Neural progenitor cell (in vitro differentiated cells): ENCODE measurements around the gene ESRRB. TPM values are rescaled to one million over a fixed set of nuclear protein-coding genes. Genes with fewer than 3 reads are reported as not detected.

Experiments
- DNase-seq: peaks from one replicate; pipeline ENCODE4 v3.0.0-alpha.2; 2016; ENCODE audit warnings: low spot score
- H2AFZ ChIP-seq: fragments of 200-600 bp; sonication (generic); replicated peaks from 2 replicates; pipeline ENCODE4 v1.6.1; 2016; ENCODE audit warnings: antibody characterized with exemption
- H3F3A ChIP-seq: fragments of 200-600 bp; sonication (generic); 2 replicates; pipeline ENCODE4 v1.6.1; 2016; ENCODE audit warnings: antibody characterized with exemption, low read depth
- H3K27ac ChIP-seq: fragments of 200-600 bp; sonication (generic); 2 replicates; pipeline ENCODE4 v1.5.1; 2016; ENCODE audit warnings: mild to moderate bottlenecking
- H3K27me3 ChIP-seq: fragments of 200-600 bp; sonication (generic); 2 replicates; pipeline ENCODE4 v1.6.1; 2016; ENCODE audit warnings: mild to moderate bottlenecking, moderate library complexity
- H3K36me3 ChIP-seq: fragments of 200-600 bp; sonication (generic); 2 replicates; pipeline ENCODE4 v1.5.1; 2016
- H3K4me1 ChIP-seq: fragments of 200-600 bp; sonication (generic); 2 replicates; pipeline ENCODE4 v1.6.1; 2016; ENCODE audit warnings: mixed run types
- H3K4me2 ChIP-seq: fragments of 200-600 bp; sonication (generic); 2 replicates; pipeline ENCODE4 v1.6.1; 2016
- H3K4me3 ChIP-seq: fragments of 200-600 bp; sonication (generic); 2 replicates; pipeline ENCODE4 v1.5.1; 2016
- H3K79me2 ChIP-seq: fragments of 200-600 bp; sonication (generic); 2 replicates; pipeline ENCODE4 v1.6.1; 2016; ENCODE audit warnings: low read depth
- H3K9ac ChIP-seq: fragments of 200-600 bp; sonication (generic); 2 replicates; pipeline ENCODE4 v1.6.1; 2016
- H3K9me3 ChIP-seq: fragments of 200-600 bp; sonication (generic); 2 replicates; pipeline ENCODE4 v1.5.1; 2016; ENCODE audit warnings: low read depth
- H4K20me1 ChIP-seq: fragments of 200-600 bp; sonication (generic); 2 replicates; pipeline ENCODE4 v1.6.1; 2016; ENCODE audit warnings: low read depth
- H3K27ac Mint-ChIP-seq: 3 replicates; pipeline ENCODE4 v1.8.0; 2021; ENCODE audit warnings: mixed read lengths
- H3K27me3 Mint-ChIP-seq: 2 replicates; pipeline ENCODE4 v1.8.0; 2022; ENCODE audit warnings: low read depth, mild to moderate bottlenecking, inconsistent platforms, moderate library complexity, mixed read lengths; ENCODE audit not compliant: insufficient read depth
- H3K36me3 Mint-ChIP-seq: 3 replicates; pipeline ENCODE4 v1.8.0; 2021; ENCODE audit warnings: mixed read lengths
- H3K4me1 Mint-ChIP-seq: 3 replicates; pipeline ENCODE4 v1.8.0; 2021; ENCODE audit warnings: mixed read lengths
- H3K4me3 Mint-ChIP-seq: 3 replicates; pipeline ENCODE4 v1.8.0; 2021; ENCODE audit warnings: mild to moderate bottlenecking, moderate library complexity, mixed read lengths
- H3K9me3 Mint-ChIP-seq: 3 replicates; pipeline ENCODE4 v1.8.0; 2020; ENCODE audit warnings: mixed read lengths
- CTCF ChIP-seq: fragments of 200-600 bp; sonication (generic); IDR thresholded peaks from 2 replicates; pipeline ENCODE4 v1.5.1; 2017; ENCODE audit warnings: antibody characterized with exemption, mild to moderate bottlenecking
- EZH2 ChIP-seq: fragments of 200-600 bp; sonication (generic); IDR thresholded peaks from 2 replicates; pipeline ENCODE4 v1.6.1; 2017; ENCODE audit warnings: antibody characterized with exemption, mild to moderate bottlenecking, moderate library complexity
- EZH2phosphoT487 ChIP-seq: fragments of 200-600 bp; sonication (generic); IDR thresholded peaks from 2 replicates; pipeline ENCODE4 v1.6.1; 2017; ENCODE audit warnings: antibody characterized with exemption
- total RNA-seq: library from RNA; depleted of rRNA; stranded (reverse); fragments of >200 nt; gene quantifications from 2 replicates; pipeline ENCODE4 v1.2.3, GENCODE V29; 2015; ENCODE audit warnings: low replicate concordance

The ESRRB gene
- total RNA-seq, 1 donor from 2014 or later: 1.3 TPM

DNA sequence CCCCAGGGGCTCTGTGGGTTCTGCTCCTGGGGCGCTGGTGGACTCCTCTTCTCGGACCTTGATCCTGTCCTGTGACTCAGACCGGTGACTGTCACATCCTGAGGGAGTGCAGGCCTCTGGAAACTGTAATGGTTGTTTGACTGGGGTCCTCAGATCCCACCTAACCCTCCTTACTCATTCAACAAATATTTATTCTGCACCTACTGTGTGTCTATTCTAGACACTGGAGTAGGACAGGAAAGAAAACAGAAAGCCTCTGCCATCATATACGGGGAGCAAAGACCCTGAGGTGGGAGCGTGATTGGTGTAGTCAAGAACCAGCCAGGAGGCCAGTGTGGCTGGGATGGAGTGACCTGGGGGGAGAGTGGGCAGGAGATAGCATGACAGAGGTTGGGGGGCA is 47.6 kb downstream of the ESRRB start:
- H3K36me3 ChIP-seq: no peaks in the 10 kb centered on the region

GRCh38 chr14:76424359-76424758 is 48.4 kb downstream of the ESRRB start:
- Histone ChIP-seq H3K27me3 (no peaks in the 10 kb centered on the region), H3K4me3 (no peak overlapping the region), H3K36me3 (no peaks in the 10 kb centered on the region), H3K79me2 (no peaks in the 10 kb centered on the region), H2AFZ (no peak overlapping the region), H3F3A (no peaks in the 10 kb centered on the region), H3K9ac (no peak overlapping the region), H3K27ac (no peak overlapping the region), H3K4me1 (peaks cover 10% of the 10 kb centered on the region), H3K4me2 (no peak overlapping the region), H3K9me3 (no peaks in the 10 kb centered on the region), H4K20me1 (no peaks in the 10 kb centered on the region)
- Mint-ChIP-seq H3K4me3 (no peak overlapping the region), H3K9me3 (peaks cover 2% of the 10 kb centered on the region), H3K4me1 (peaks cover 9% of the 10 kb centered on the region), H3K36me3 (no peaks in the 10 kb centered on the region), H3K27ac (peak overlapping the region; percentile 60), H3K27me3 (peaks cover 12% of the 10 kb centered on the region)
- DNase-seq: no peak
- TF ChIP-seq EZH2phosphoT487 (no peak), CTCF (peak; percentile 32), EZH2 (no peak)

More for the DNA sequence above, 47.6 kb downstream of the ESRRB start:
- Histone ChIP-seq H3K4me3 (no peak overlapping the region), H3K9ac (no peak overlapping the region), H3K27ac (no peak overlapping the region), H3K27me3 (no peaks in the 10 kb centered on the region), H3K4me2 (no peak overlapping the region), H3K9me3 (no peaks in the 10 kb centered on the region), H3K4me1 (peaks cover 3% of the 10 kb centered on the region), H2AFZ (no peak overlapping the region), H4K20me1 (no peaks in the 10 kb centered on the region), H3F3A (no peaks in the 10 kb centered on the region), H3K79me2 (no peaks in the 10 kb centered on the region)
- H3K27me3 Mint-ChIP-seq: peaks cover 14% of the 10 kb centered on the region
- no peak for DNase-seq
- TF ChIP-seq CTCF (no peak), EZH2 (no peak), EZH2phosphoT487 (no peak)
- no peaks in the 10 kb centered on the region for H3K36me3 Mint-ChIP-seq
- peaks cover 2% of the 10 kb centered on the region for H3K9me3 Mint-ChIP-seq
- no peak overlapping the region for H3K27ac Mint-ChIP-seq
- no peak overlapping the region for H3K4me3 Mint-ChIP-seq
- H3K4me1 Mint-ChIP-seq: peaks cover 7% of the 10 kb centered on the region

GRCh38 chr14:76426161-76426696 is 50.3 kb downstream of the ESRRB start:
- H3K27ac ChIP-seq: no peak overlapping the region
- H3K4me1 ChIP-seq: peaks cover 10% of the 10 kb centered on the region
- no peak overlapping the region for H3K4me3 ChIP-seq
- no peaks in the 10 kb centered on the region for H3K9me3 ChIP-seq
- no peak overlapping the region for H3K4me2 ChIP-seq
- TF ChIP-seq CTCF (no peak), EZH2phosphoT487 (no peak), EZH2 (no peak)
- peaks cover 9% of the 10 kb centered on the region for H3K4me1 Mint-ChIP-seq
- no peak overlapping the region for H3K4me3 Mint-ChIP-seq
- H3K79me2 ChIP-seq: no peaks in the 10 kb centered on the region
- no peaks in the 10 kb centered on the region for H3K36me3 ChIP-seq
- DNase-seq: no peak
- no peaks in the 10 kb centered on the region for H3K27me3 ChIP-seq
- no peak overlapping the region for H3K9ac ChIP-seq
- H3F3A ChIP-seq: no peaks in the 10 kb centered on the region
- no peak overlapping the region for H3K27ac Mint-ChIP-seq
- H3K9me3 Mint-ChIP-seq: peaks cover 2% of the 10 kb centered on the region
- H2AFZ ChIP-seq: no peak overlapping the region
- H3K27me3 Mint-ChIP-seq: peaks cover 12% of the 10 kb centered on the region
- H4K20me1 ChIP-seq: no peaks in the 10 kb centered on the region
- H3K36me3 Mint-ChIP-seq: no peaks in the 10 kb centered on the region
